MM.1S (cell line): ENCODE measurements around the gene FOXN3.

Experiments
- DNase-seq: peaks from one replicate; pipeline ENCODE4 v3.0.0-alpha.2; 2015
- H2AFZ ChIP-seq: fragments of 300-600 bp; sonication (generic); 2 replicates; pipeline ENCODE4 v1.6.0; 2016; ENCODE audit warnings: antibody characterized with exemption, low read length
- H3F3A ChIP-seq: fragments of 300-600 bp; sonication (generic); 2 replicates; pipeline ENCODE4 v1.6.1; 2016; ENCODE audit warnings: mild to moderate bottlenecking, antibody characterized with exemption, low read length, moderate library complexity, mixed read lengths; ENCODE audit not compliant: insufficient read depth
- H3K27ac ChIP-seq: fragments of 300-600 bp; sonication (generic); 2 replicates; pipeline ENCODE4 v1.5.1; 2016; ENCODE audit warnings: mild to moderate bottlenecking, low read length
- H3K27me3 ChIP-seq: fragments of 300-600 bp; sonication (generic); replicated peaks from 2 replicates; pipeline ENCODE4 v1.6.0; 2016; ENCODE audit warnings: low read length; ENCODE audit not compliant: insufficient read depth
- H3K36me3 ChIP-seq: fragments of 300-600 bp; sonication (generic); replicated peaks from 2 replicates; pipeline ENCODE4 v1.6.1; 2016; ENCODE audit warnings: mild to moderate bottlenecking, low read length, mixed read lengths; ENCODE audit not compliant: insufficient read depth
- H3K4me1 ChIP-seq: fragments of 300-600 bp; sonication (generic); 2 replicates; pipeline ENCODE4 v1.6.1; 2016; ENCODE audit warnings: low read length, mixed read lengths
- H3K4me2 ChIP-seq: fragments of 300-600 bp; sonication (generic); 2 replicates; pipeline ENCODE4 v1.6.0; 2016; ENCODE audit warnings: low read depth, low read length
- H3K4me3 ChIP-seq: fragments of 300-600 bp; sonication (generic); 2 replicates; pipeline ENCODE4 v1.5.1; 2016; ENCODE audit warnings: low read length, mixed read lengths
- H3K79me2 ChIP-seq: fragments of 300-600 bp; sonication (generic); 2 replicates; pipeline ENCODE4 v1.6.1; 2016; ENCODE audit warnings: mixed run types, low read length, mixed read lengths
- H3K9ac ChIP-seq: fragments of 300-600 bp; sonication (generic); 2 replicates; pipeline ENCODE4 v1.6.1; 2016; ENCODE audit warnings: low read length, mixed read lengths
- H3K9me2 ChIP-seq: fragments of 300-600 bp; sonication (generic); replicated peaks from 2 replicates; pipeline ENCODE4 v1.6.1; 2016; ENCODE audit warnings: mild to moderate bottlenecking, low read length, mixed read lengths; ENCODE audit not compliant: insufficient read depth
- H3K9me3 ChIP-seq: fragments of 300-600 bp; sonication (generic); replicated peaks from 2 replicates; pipeline ENCODE4 v1.6.1; 2016; ENCODE audit warnings: mild to moderate bottlenecking, low read length, mixed read lengths; ENCODE audit not compliant: insufficient read depth
- H4K20me1 ChIP-seq: fragments of 300-600 bp; sonication (generic); 2 replicates; pipeline ENCODE4 v1.6.1; 2016; ENCODE audit warnings: mild to moderate bottlenecking, low read length, moderate library complexity, mixed read lengths; ENCODE audit not compliant: insufficient read depth
- EZH2 ChIP-seq: fragments of 300-600 bp; sonication (generic); optimal IDR thresholded peaks from 2 replicates; pipeline ENCODE3; 2017; ENCODE audit warnings: low read depth, mild to moderate bottlenecking, antibody characterized with exemption, low read length, mixed read lengths
- EZH2phosphoT487 ChIP-seq: fragments of 300-600 bp; sonication (generic); IDR thresholded peaks from 2 replicates; pipeline ENCODE4 v1.6.1; 2018; ENCODE audit warnings: antibody characterized with exemption, low read length
- TF ChIP-seq, protein P1 (sequence below): fragments of 300-600 bp; sonication (generic); IDR thresholded peaks from 2 replicates; pipeline ENCODE4 v1.5.1; 2016; ENCODE audit warnings: antibody characterized with exemption, low read length, mixed read lengths

The FOXN3 gene

DNA sequence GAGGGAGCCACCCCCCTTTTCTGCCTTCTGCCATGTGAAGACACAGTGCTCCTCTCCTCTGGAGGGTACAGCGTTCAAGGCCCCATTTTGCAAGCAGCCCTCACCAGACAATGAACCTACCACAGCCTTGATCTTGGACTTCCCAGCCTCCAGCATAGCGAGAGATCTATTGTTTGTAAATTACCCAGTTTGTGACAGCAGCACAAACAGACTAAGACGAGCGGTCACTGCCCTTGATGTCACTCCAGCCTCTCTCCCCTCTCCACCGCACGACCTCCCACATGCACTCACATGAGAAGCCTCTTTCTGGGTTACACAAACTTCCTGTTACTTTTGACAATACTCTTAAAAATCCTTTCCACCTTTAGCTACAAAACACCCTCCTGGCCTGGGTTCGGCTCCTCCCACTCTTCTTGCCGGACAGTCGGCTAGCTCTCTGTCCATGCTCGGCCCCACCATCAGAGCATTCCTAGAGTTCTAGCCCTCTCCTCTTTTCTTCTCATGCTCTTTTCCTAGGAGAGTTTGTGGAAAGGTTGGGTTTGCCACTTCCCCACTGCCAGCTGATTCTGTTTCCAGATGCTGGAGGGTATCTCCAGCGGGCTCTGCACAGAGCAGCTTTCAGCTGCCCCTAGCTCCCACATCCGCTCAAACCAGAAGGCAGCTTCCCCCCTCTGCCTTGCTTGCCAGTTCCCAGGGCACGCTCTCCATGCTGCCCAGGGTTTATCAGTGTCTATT is 124.3 kb downstream of the FOXN3 start:
- Histone ChIP-seq H4K20me1 (no peaks in the 10 kb centered on the region), H3F3A (no peaks in the 10 kb centered on the region), H3K4me3 (no peak overlapping the region), H3K36me3 (no peaks in the 10 kb centered on the region; the same call in 1 of the 2 replicates), H2AFZ (no peak overlapping the region), H3K9ac (no peak overlapping the region), H3K4me2 (no peak overlapping the region), H3K27ac (no peak overlapping the region), H3K79me2 (peaks cover 13% of the 10 kb centered on the region), H3K9me3 (no peaks in the 10 kb centered on the region), H3K27me3 (no peaks in the 10 kb centered on the region), H3K4me1 (no peaks in the 10 kb centered on the region), H3K9me2 (no peaks in the 10 kb centered on the region)
- TF ChIP-seq EZH2phosphoT487 (no peak), EZH2 (no peak)
- TF ChIP-seq, protein P1, sequence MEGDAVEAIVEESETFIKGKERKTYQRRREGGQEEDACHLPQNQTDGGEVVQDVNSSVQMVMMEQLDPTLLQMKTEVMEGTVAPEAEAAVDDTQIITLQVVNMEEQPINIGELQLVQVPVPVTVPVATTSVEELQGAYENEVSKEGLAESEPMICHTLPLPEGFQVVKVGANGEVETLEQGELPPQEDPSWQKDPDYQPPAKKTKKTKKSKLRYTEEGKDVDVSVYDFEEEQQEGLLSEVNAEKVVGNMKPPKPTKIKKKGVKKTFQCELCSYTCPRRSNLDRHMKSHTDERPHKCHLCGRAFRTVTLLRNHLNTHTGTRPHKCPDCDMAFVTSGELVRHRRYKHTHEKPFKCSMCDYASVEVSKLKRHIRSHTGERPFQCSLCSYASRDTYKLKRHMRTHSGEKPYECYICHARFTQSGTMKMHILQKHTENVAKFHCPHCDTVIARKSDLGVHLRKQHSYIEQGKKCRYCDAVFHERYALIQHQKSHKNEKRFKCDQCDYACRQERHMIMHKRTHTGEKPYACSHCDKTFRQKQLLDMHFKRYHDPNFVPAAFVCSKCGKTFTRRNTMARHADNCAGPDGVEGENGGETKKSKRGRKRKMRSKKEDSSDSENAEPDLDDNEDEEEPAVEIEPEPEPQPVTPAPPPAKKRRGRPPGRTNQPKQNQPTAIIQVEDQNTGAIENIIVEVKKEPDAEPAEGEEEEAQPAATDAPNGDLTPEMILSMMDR, result no peak
- DNase-seq, result no peak

- H3K27me3 ChIP-seq, result no peaks in the 10 kb centered on the region
These were observed 125.6 kb downstream of the FOXN3 start for GRCh38 chr14:89291351-89291940.

GRCh38 chr14:89290813-89291212 is 126.2 kb downstream of the FOXN3 start:
- Histone ChIP-seq H3K27ac (no peak overlapping the region), H3F3A (no peaks in the 10 kb centered on the region), H3K4me3 (no peak overlapping the region), H4K20me1 (no peaks in the 10 kb centered on the region), H3K9ac (no peak overlapping the region), H3K79me2 (peaks cover 16% of the 10 kb centered on the region; the same call in 1 of the 2 replicates), H3K4me1 (no peaks in the 10 kb centered on the region), H3K36me3 (no peaks in the 10 kb centered on the region; the same call in 1 of the 2 replicates), H2AFZ (no peak overlapping the region), H3K9me3 (no peaks in the 10 kb centered on the region), H3K27me3 (no peaks in the 10 kb centered on the region), H3K9me2 (no peaks in the 10 kb centered on the region), H3K4me2 (no peak overlapping the region)
- TF ChIP-seq, protein P1, result no peak
- TF ChIP-seq EZH2phosphoT487 (no peak), EZH2 (no peak)
- no peak for DNase-seq

More at GRCh38 chr14:89291351-89291940, 125.6 kb downstream of the FOXN3 start:
- H3K4me1 ChIP-seq, result no peaks in the 10 kb centered on the region
- no peaks in the 10 kb centered on the region for H3K9me2 ChIP-seq
- TF ChIP-seq EZH2phosphoT487 (no peak), EZH2 (no peak)
- TF ChIP-seq, protein P1, result no peak
- DNase-seq, result no peak
- peaks cover 13% of the 10 kb centered on the region; the same call in 1 of the 2 replicates for H3K79me2 ChIP-seq
- no peaks in the 10 kb centered on the region for H3F3A ChIP-seq
- H3K36me3 ChIP-seq, result no peaks in the 10 kb centered on the region; the same call in 1 of the 2 replicates
- no peak overlapping the region for H2AFZ ChIP-seq
- H3K27ac ChIP-seq, result no peak overlapping the region
- no peaks in the 10 kb centered on the region for H3K9me3 ChIP-seq
- no peak overlapping the region for H3K4me2 ChIP-seq
- H3K9ac ChIP-seq, result no peak overlapping the region
- H3K4me3 ChIP-seq, result no peak overlapping the region
- H4K20me1 ChIP-seq, result no peaks in the 10 kb centered on the region
